Smooth muscle cell (in vitro differentiated cells): ENCODE results near the gene KRTAP4-8. TPM values are rescaled to one million over a fixed set of nuclear protein-coding genes. Genes with fewer than 3 reads are reported as not detected.

Source experiments
- DNase-seq: peaks from one replicate; lab custom pipeline; 2025; ENCODE audit not compliant: unreplicated experiment; lab: John Stamatoyannopoulos, UW
- H2AFZ ChIP-seq: fragments of 200-600 bp; sonication (generic); 2 replicates; pipeline ENCODE4 v1.6.0; 2016; ENCODE audit warnings: antibody characterized with exemption, low read depth, mild to moderate bottlenecking
- H3F3A ChIP-seq: fragments of 200-600 bp; sonication (generic); 2 replicates; pipeline ENCODE4 v1.6.0; 2017; ENCODE audit warnings: antibody characterized with exemption, low read depth
- H3K27ac ChIP-seq: fragments of 200-600 bp; sonication (generic); 2 replicates; pipeline ENCODE4 v1.5.1; 2016; ENCODE audit warnings: low read depth, mild to moderate bottlenecking
- H3K27me3 ChIP-seq: fragments of 200-600 bp; sonication (generic); 2 replicates; pipeline ENCODE4 v1.6.1; 2016; ENCODE audit warnings: low read depth, mild to moderate bottlenecking
- H3K36me3 ChIP-seq: fragments of 200-600 bp; sonication (generic); 2 replicates; pipeline ENCODE4 v1.5.1; 2016; ENCODE audit warnings: low read depth
- H3K4me1 ChIP-seq: fragments of 200-600 bp; sonication (generic); 2 replicates; pipeline ENCODE4 v1.5.1; 2016; ENCODE audit warnings: low read depth
- H3K4me2 ChIP-seq: fragments of 200-600 bp; sonication (generic); 2 replicates; pipeline ENCODE4 v1.6.0; 2016; ENCODE audit warnings: mild to moderate bottlenecking
- H3K4me3 ChIP-seq: fragments of 200-600 bp; sonication (generic); 2 replicates; pipeline ENCODE4 v1.5.1; 2016; ENCODE audit warnings: mild to moderate bottlenecking
- H3K79me2 ChIP-seq: fragments of 200-600 bp; sonication (generic); 2 replicates; pipeline ENCODE4 v1.6.0; 2016; ENCODE audit warnings: low read depth, mild to moderate bottlenecking
- H3K9ac ChIP-seq: fragments of 200-600 bp; sonication (generic); 2 replicates; pipeline ENCODE4 v1.6.0; 2016; ENCODE audit warnings: low read depth
- H3K9me3 ChIP-seq: fragments of 200-600 bp; sonication (generic); replicated peaks from 2 replicates; pipeline ENCODE4 v1.5.1; 2016; ENCODE audit warnings: low read depth
- H4K20me1 ChIP-seq: fragments of 200-600 bp; sonication (generic); 2 replicates; pipeline ENCODE4 v1.6.0; 2016; ENCODE audit warnings: low read depth
- WGBS: methylation state at CpG from one replicate; pipeline ENCODE4 v1.1.7; 2016; ENCODE audit warnings: low lambda C conversion rate; 5-methylcytosine and 5-hydroxymethylcytosine counted together
- polyA plus RNA-seq: library from polyadenylated mRNA; unstranded; fragments of >200 nt; fragmentation: Nextera tagmentation; extraction: Ambion mirVana; gene quantifications from 2 replicates; pipeline ENCODE4 v1.2.1, GENCODE V29; 2016
- total RNA-seq: library from RNA; depleted of rRNA; stranded (reverse); fragments of >200 nt; gene quantifications from 2 replicates; pipeline ENCODE4 v1.2.3, GENCODE V29; 2014
- TF ChIP-seq, protein P1 (sequence below): fragments of 200-600 bp; sonication (generic); IDR thresholded peaks from 2 replicates; pipeline ENCODE4 v1.5.1; 2017; ENCODE audit warnings: borderline replicate concordance, mild to moderate bottlenecking, antibody characterized with exemption; ENCODE audit not compliant: insufficient read depth, poor library complexity, severe bottlenecking

The KRTAP4-8 gene
- total and polyA plus RNA-seq, 2 experiments from 2014 or later: not detected

DNA sequence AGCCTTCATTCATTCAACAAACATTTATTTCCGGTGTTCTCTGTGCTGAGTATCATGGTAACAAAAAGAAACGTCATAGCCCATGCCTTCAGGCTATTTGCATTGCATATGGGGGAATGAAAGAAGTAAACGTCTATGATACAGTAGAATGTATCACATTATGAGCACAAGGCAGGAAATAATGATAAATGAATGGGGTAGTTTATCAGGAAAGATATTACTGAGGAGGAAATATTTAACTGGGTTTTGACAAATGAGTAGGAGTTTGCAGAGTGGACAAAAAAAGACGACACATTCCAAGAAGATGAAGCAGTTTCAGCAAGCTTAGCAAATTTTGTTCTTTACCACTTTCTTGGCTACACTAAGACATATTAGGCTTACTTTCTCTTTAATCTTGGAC is 15.3 kb downstream of the KRTAP4-8 start:
- TF ChIP-seq, protein P1, sequence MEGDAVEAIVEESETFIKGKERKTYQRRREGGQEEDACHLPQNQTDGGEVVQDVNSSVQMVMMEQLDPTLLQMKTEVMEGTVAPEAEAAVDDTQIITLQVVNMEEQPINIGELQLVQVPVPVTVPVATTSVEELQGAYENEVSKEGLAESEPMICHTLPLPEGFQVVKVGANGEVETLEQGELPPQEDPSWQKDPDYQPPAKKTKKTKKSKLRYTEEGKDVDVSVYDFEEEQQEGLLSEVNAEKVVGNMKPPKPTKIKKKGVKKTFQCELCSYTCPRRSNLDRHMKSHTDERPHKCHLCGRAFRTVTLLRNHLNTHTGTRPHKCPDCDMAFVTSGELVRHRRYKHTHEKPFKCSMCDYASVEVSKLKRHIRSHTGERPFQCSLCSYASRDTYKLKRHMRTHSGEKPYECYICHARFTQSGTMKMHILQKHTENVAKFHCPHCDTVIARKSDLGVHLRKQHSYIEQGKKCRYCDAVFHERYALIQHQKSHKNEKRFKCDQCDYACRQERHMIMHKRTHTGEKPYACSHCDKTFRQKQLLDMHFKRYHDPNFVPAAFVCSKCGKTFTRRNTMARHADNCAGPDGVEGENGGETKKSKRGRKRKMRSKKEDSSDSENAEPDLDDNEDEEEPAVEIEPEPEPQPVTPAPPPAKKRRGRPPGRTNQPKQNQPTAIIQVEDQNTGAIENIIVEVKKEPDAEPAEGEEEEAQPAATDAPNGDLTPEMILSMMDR: no peak
- peaks cover 5% of the 10 kb centered on the region for H3K4me1 ChIP-seq
- H2AFZ ChIP-seq: no peak overlapping the region
- H3K9ac ChIP-seq: no peak overlapping the region
- H3K4me3 ChIP-seq: no peak overlapping the region
- H3K27ac ChIP-seq: peak overlapping the region; percentile 57
- no peaks in the 10 kb centered on the region for H3K27me3 ChIP-seq
- H3K79me2 ChIP-seq: no peaks in the 10 kb centered on the region
- H3K9me3 ChIP-seq: no peaks in the 10 kb centered on the region
- 41% methylated on average over 4 of the region's 4 CpGs for WGBS
- peaks cover 6% of the 10 kb centered on the region for H3F3A ChIP-seq
- H3K4me2 ChIP-seq: peak overlapping the region; percentile 68
- no peak for DNase-seq
- no peaks in the 10 kb centered on the region for H4K20me1 ChIP-seq
- no peaks in the 10 kb centered on the region for H3K36me3 ChIP-seq

DNA sequence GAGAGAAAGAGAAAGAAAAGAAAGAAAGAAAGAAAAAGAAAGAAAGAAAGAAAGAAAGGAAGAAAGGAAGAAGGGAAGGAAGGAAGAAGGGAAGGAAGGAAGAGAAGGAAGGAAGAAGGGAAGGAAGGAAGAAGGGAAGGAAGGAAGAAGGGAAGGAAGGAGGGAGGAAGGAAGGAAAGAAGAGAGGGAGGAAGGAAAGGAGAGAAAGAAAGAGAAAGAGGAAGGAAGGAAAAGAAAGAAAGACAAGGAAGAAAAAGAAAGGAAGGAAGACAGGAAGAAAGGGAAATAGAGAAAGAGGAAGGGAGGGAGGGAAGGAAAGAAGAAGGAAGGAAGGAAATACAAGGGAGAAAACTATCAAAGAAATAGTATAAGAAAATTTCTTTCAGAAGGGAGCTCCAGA is 21.2 kb downstream of the KRTAP4-8 start:
- no peaks in the 10 kb centered on the region for H3K9me3 ChIP-seq
- no peak overlapping the region for H3K4me3 ChIP-seq
- H3K27me3 ChIP-seq: no peaks in the 10 kb centered on the region
- H3K9ac ChIP-seq: no peak overlapping the region
- H3K36me3 ChIP-seq: no peaks in the 10 kb centered on the region
- no peak for DNase-seq
- no peak overlapping the region for H3K27ac ChIP-seq
- no peaks in the 10 kb centered on the region for H4K20me1 ChIP-seq
- no peak overlapping the region for H3K4me2 ChIP-seq
- H2AFZ ChIP-seq: no peak overlapping the region
- no peaks in the 10 kb centered on the region for H3F3A ChIP-seq
- H3K79me2 ChIP-seq: no peaks in the 10 kb centered on the region
- TF ChIP-seq, protein P1: no peak
- H3K4me1 ChIP-seq: no peaks in the 10 kb centered on the region

- Histone ChIP-seq H2AFZ (no peak overlapping the region), H3K9ac (no peak overlapping the region), H3K27me3 (no peaks in the 10 kb centered on the region), H3F3A (no peaks in the 10 kb centered on the region), H3K4me3 (no peak overlapping the region), H4K20me1 (no peaks in the 10 kb centered on the region), H3K79me2 (no peaks in the 10 kb centered on the region), H3K36me3 (no peaks in the 10 kb centered on the region), H3K4me1 (no peaks in the 10 kb centered on the region), H3K9me3 (no peaks in the 10 kb centered on the region), H3K27ac (no peak overlapping the region), H3K4me2 (no peak overlapping the region)
- 86% methylated on average over 2 of the region's 2 CpGs for WGBS
- DNase-seq: no peak
- TF ChIP-seq, protein P1: no peak
Measured at GRCh38 chr17:41073676-41074075, 24.3 kb downstream of the KRTAP4-8 start.

DNA sequence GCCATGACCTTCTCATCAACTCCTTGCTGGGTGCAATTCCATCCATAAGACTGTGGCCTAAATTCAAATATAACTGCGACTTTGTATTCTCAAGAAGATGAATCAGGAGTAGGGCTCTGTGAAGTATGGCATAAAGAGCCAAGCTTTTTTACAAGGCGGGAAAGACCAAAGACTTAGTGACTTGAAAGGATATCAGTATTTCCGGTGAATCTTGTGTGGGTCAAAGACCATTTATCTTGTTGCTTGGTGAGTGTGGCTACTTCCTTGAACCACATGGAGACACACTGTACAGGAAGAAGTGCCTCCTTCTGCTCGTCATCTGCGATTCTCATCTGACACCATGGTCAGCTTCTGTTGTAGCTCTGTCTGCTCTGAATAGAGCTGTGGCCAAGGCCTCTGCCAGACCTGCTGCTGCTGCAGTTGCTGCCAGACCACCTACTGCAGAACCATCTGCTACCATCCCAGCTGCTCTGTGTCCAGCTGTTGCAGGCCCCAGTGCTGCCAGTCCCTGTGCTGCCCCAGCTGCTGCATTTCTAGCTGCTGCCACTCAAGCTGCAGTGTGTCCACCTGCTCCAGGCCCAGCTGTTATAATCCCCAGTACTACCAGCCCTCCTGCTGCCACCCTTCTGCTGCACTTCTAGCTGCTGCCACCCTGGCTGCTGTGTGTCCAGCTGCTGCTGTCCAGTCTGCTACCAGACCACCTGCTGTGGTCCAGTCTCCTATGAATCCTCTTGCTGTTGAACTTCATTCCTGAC is 26.2 kb downstream of the KRTAP4-8 start:
- no peaks in the 10 kb centered on the region for H3F3A ChIP-seq
- H3K36me3 ChIP-seq: no peaks in the 10 kb centered on the region
- H3K9me3 ChIP-seq: no peaks in the 10 kb centered on the region
- H3K4me2 ChIP-seq: no peak overlapping the region
- H2AFZ ChIP-seq: no peak overlapping the region
- TF ChIP-seq, protein P1: no peak
- H4K20me1 ChIP-seq: no peaks in the 10 kb centered on the region
- H3K4me3 ChIP-seq: no peak overlapping the region
- no peak for DNase-seq
- H3K27ac ChIP-seq: no peak overlapping the region
- H3K4me1 ChIP-seq: no peaks in the 10 kb centered on the region
- no peaks in the 10 kb centered on the region for H3K79me2 ChIP-seq
- 91% methylated on average over 5 of the region's 5 CpGs for WGBS
- no peak overlapping the region for H3K9ac ChIP-seq
- no peaks in the 10 kb centered on the region for H3K27me3 ChIP-seq
